Kidney (tissue), 14 donors: ENCODE data around the gene SETD3. TPM values are rescaled to one million over a fixed set of nuclear protein-coding genes. Genes with fewer than 3 reads are reported as not detected.

Experiments
- DNase-seq, 5 donors: peaks; one replicate each; pipeline ENCODE4 v3.0.0-alpha.2; 2013 to 2020
- FAIRE-seq: peaks from 2 replicates; lab custom pipeline; 2012; peaks lifted over from hg19 to GRCh38; lab: Jason Lieb, UNC
- H3K27ac ChIP-seq, 2 donors: one replicate each; pipeline ENCODE4 v1.7.0; 2013; ENCODE audit warnings: low read depth in 2 of 2, low read length in 2 of 2, inconsistent platforms in 1 of 2
- H3K27me3 ChIP-seq: one replicate; pipeline ENCODE4 v1.7.1; 2013; ENCODE audit warnings: low read length, inconsistent platforms; ENCODE audit not compliant: control insufficient read depth, insufficient read depth
- H3K36me3 ChIP-seq, 3 donors: one replicate each; pipeline versions ENCODE4 v1.7.0 to v1.7.1; 2013; ENCODE audit warnings: low read length in 3 of 3, control low read depth in 1 of 3, inconsistent platforms in 1 of 3; ENCODE audit not compliant: insufficient read depth in 3 of 3, control insufficient read depth in 2 of 3
- H3K4me1 ChIP-seq, 3 donors: one replicate each; pipeline versions ENCODE4 v1.7.0 to v1.7.1; 2013; ENCODE audit warnings: low read length in 3 of 3, inconsistent platforms in 1 of 3, low read depth in 1 of 3; ENCODE audit not compliant: control insufficient read depth in 2 of 3, insufficient read depth in 2 of 3
- H3K4me3 ChIP-seq, 3 donors: one replicate each; pipeline versions ENCODE4 v1.7.0 to v1.8.1; 2013; ENCODE audit warnings: low read length in 3 of 3, control low read depth in 1 of 3, inconsistent platforms in 1 of 3
- H3K9ac ChIP-seq, 3 donors: one replicate each; pipeline versions ENCODE4 v1.7.0 to v1.7.1; 2013; ENCODE audit warnings: low read length in 3 of 3, control low read depth in 1 of 3, inconsistent platforms in 1 of 3
- H3K9me3 ChIP-seq, 3 donors: one replicate each; pipeline versions ENCODE4 v1.7.0 to v1.7.1; 2013; ENCODE audit warnings: low read length in 3 of 3, control low read depth in 1 of 3, inconsistent platforms in 1 of 3; ENCODE audit not compliant: control insufficient read depth in 2 of 3, insufficient read depth in 1 of 3
- intact Hi-C: fragments of 100-400 bp; cut with DNase I; formaldehyde crosslinking; loops from one replicate; pipeline ENCODE4 v1.11.1; 2022
- polyA plus RNA-seq: library from polyadenylated mRNA; stranded (reverse); fragments of 350-450 nt; fragmentation: Illumina TruSeq; extraction: RNeasy Lipid Tissue Mini Kit (QIAGEN cat#74804); gene quantifications from one replicate; pipeline ENCODE4 v1.2.3, GENCODE V29; 2014; ENCODE audit warnings: low read depth, low replicate concordance; ENCODE audit not compliant: insufficient read depth
- total RNA-seq: library from RNA; stranded (reverse); fragmentation: NEBNext Ultra II Directional; extraction: Animal tissue kit (Norgen Biotek cat#: 25700); gene quantifications from one replicate; pipeline ENCODE4 v1.2.1, GENCODE V29; 2021
- TF ChIP-seq, protein P1 (sequence below): IDR thresholded peaks from 3 replicates; pipeline ENCODE4 v1.5.1; 2012; ENCODE audit warnings: mild to moderate bottlenecking, moderate library complexity, borderline replicate concordance; ENCODE audit not compliant: insufficient read depth; ENCODE audit errors: extremely low read depth
- donor health status: control.
- donor health status: control.
- donor health status: control.
- donor health status: control.
- donor health status: control.
- donor health status: DM: yes; HTN: yes; CAD: no.
- donor health status: Normal renal cell carcinoma (clear cell type).

Gene SETD3
- total and polyA plus RNA-seq, 2 donors from 2014 or later, result 74.0 to 85.6 TPM

DNA sequence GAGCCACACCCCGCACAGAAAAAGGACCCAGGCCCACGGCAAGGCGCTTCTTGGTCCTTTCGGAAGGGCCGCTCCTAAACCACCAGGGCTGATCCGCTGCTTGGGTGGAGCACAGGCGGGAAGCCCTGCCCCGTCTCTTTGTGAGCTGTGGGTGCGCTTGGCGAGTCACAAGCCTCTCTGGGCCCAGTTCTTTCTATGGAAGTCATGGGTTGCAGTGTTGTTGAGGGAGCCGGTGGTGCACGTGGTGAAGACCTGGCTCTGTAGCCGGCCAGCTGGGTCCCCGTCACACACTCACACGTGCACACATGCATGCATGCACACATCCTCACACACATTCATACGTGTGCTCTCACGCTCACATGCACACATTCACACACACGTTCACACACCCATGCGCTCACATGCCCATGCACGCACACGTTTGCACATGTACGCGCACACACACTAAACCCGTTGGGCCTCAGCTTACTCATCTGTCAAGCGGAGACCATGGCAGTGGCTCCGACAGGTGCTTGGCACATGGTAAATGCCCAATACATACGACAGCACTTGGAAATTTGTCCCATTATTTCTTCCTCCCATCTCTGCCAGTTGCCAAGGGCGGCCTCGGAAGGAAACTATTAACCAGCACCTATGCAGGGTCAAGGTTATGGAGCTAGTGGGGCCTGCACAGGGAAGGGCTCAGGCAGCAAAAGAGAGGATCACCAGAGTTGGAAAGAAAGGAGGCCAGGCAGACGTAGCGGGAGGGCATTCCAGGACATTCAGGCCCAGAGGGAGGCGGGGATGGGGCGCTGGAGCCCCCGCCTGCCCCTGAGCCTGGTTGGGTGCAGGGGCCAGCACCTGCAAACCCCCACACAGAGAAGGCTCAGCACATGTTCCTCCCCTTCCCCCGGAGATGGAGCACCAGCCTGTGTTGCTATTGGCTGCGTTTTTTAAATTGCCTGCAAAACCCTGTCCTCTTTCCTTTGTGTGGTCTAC lies 96.9 kb downstream of the SETD3 start:
- no peaks in the 10 kb centered on the region for H3K9me3 ChIP-seq
- peaks cover 0 to 4% (median 0%) of the 10 kb centered on the region in 3 donors for H3K4me1 ChIP-seq
- H3K4me3 ChIP-seq, result no peak overlapping the region
- no peak overlapping the region for H3K27ac ChIP-seq
- no peak for FAIRE-seq
- DNase-seq, result no peak
- intact Hi-C loops, result no loop called here
- H3K27me3 ChIP-seq, result no peaks in the 10 kb centered on the region
- TF ChIP-seq, protein P1, sequence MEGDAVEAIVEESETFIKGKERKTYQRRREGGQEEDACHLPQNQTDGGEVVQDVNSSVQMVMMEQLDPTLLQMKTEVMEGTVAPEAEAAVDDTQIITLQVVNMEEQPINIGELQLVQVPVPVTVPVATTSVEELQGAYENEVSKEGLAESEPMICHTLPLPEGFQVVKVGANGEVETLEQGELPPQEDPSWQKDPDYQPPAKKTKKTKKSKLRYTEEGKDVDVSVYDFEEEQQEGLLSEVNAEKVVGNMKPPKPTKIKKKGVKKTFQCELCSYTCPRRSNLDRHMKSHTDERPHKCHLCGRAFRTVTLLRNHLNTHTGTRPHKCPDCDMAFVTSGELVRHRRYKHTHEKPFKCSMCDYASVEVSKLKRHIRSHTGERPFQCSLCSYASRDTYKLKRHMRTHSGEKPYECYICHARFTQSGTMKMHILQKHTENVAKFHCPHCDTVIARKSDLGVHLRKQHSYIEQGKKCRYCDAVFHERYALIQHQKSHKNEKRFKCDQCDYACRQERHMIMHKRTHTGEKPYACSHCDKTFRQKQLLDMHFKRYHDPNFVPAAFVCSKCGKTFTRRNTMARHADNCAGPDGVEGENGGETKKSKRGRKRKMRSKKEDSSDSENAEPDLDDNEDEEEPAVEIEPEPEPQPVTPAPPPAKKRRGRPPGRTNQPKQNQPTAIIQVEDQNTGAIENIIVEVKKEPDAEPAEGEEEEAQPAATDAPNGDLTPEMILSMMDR, result no peak
- H3K36me3 ChIP-seq, result no peaks in the 10 kb centered on the region
- H3K9ac ChIP-seq, result no peak overlapping the region

DNA sequence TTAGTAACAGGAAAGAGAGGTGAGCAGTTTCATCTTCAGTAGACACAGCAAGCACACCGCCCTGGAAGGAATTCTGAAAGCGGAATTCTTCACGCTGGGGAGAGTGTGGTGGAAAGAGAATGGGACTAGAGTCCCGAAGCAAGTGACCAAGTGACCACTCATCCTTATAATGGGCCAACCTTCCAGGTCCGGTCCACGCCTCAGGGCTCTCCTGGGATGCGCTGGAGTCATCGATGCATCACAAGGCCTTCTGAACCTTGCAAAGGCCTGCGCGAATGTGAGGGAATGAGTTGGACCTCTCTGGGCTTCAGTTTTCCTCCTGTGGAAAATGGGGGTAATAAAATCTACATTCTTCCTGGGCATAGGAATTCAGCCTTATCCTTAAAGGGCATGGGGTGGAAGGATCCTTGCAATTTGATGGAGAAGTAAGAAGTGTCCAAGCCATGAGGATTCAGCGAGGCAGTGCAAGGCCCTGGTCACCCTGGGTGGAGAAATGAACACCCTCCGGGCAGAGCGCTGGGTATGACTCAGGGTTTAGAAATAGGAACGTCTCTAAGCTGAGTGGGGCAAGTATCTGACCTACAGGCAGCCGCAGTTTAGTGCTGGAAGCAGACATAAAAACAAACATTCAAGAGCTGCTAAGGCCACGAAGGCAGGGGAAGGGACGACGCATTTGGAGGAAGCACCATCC lies 97.7 kb downstream of the SETD3 start:
- intact Hi-C loops, result no loop called here
- H3K36me3 ChIP-seq, result no peaks in the 10 kb centered on the region
- no peak overlapping the region for H3K27ac ChIP-seq
- DNase-seq (no peak), FAIRE-seq (no peak)
- no peaks in the 10 kb centered on the region for H3K9me3 ChIP-seq
- H3K27me3 ChIP-seq, result no peaks in the 10 kb centered on the region
- H3K4me3 ChIP-seq, result no peak overlapping the region
- H3K9ac ChIP-seq, result no peak overlapping the region
- TF ChIP-seq, protein P1, result no peak
- peaks cover 0 to 4% (median 0%) of the 10 kb centered on the region in 3 donors for H3K4me1 ChIP-seq

DNA sequence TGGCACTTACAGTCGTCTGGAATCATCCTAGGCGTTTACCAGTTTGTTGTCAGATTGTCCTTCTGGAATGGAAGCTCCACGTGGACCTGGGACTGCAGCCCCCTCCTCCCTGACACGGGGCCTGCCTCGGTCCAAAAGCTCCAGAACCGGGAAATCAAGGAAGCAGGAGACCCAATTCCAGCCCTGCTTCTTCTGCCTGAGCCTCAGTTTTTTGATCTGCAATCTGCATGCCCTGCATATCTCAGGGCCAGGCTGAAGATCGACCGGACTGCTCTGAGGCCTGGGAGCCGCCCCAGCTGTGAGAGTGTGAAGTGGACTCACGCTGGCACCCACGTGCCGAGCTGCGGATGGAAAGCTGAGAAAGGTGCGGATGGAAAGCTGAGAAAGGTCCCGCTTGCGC lies 98.6 kb downstream of the SETD3 start:
- peak in 2 of 5 donors; percentile 32 to 39 for DNase-seq
- Histone ChIP-seq H3K4me3 (no peak overlapping the region), H3K9me3 (no peaks in the 10 kb centered on the region), H3K9ac (no peak overlapping the region), H3K36me3 (no peaks in the 10 kb centered on the region), H3K27me3 (no peaks in the 10 kb centered on the region), H3K27ac (no peak overlapping the region), H3K4me1 (no peaks in the 10 kb centered on the region)
- TF ChIP-seq, protein P1, result no peak
- intact Hi-C loops, result no loop called here
- FAIRE-seq, result no peak
